HCT116 (cell line): ENCODE measurements around the gene DNAH7. TPM values are rescaled to one million over a fixed set of nuclear protein-coding genes. Genes with fewer than 3 reads are reported as not detected.

ENCODE experiments used
- ATAC-seq: fragments of 200-7000 bp; cut with Tn5 transposase; 2 replicates; pipeline ENCODE4 v1.9.1; 2020; ENCODE audit warnings: mild to moderate bottlenecking, moderate library complexity
- BruUV-seq: library from RNA; stranded (reverse); fragments of 400-500 nt; replicated peaks from 2 replicates; lab custom pipeline; 2021; lab: Mats Ljungman, UMichigan
- CTCF ChIA-PET: fragments of 300-600 bp; sonication (Branson Sonifier 250); formaldehyde crosslinking; loops from one replicate; lab custom pipeline; 2021; ENCODE audit warnings: antibody characterized with exemption; lab: Charles Lee
- POLR2A ChIA-PET: fragments of 300-600, 350-600 bp; sonication (Branson Sonifier 250); formaldehyde crosslinking; loops from one replicate; lab custom pipeline; 2021; ENCODE audit warnings: antibody characterized with exemption; lab: Charles Lee
- RAD21 ChIA-PET, 2 experiments: fragments of 300-600 bp; sonication (Branson Sonifier 250); formaldehyde crosslinking; loops; one replicate each; lab custom pipeline; 2023; ENCODE audit warnings: low total read pairs in 2 of 2; ENCODE audit not compliant: uncharacterized antibody in 2 of 2, unreplicated experiment in 2 of 2, low non-redundant PET in 1 of 2; lab: Charles Lee
- DNase-seq: peaks from one replicate; pipeline ENCODE4 v3.0.0-alpha.2; 2010; ENCODE audit warnings: low read depth, low spot score
- H2AFZ ChIP-seq: fragments of 200-600 bp; shearing (Covaris generic), sonication (generic); 2 replicates; pipeline ENCODE4 v1.6.1; 2017; ENCODE audit warnings: low read depth, mixed run types, mixed read lengths, antibody characterized with exemption, low read length; ENCODE audit not compliant: poor library complexity, severe bottlenecking
- H3K27ac ChIP-seq: 2 replicates; pipeline ENCODE4 v1.5.1; 2012; ENCODE audit warnings: low read depth, low read length
- H3K27me3 ChIP-seq: fragments of 200-600 bp; sonication (generic); 2 replicates; pipeline ENCODE4 v1.6.1; 2016; ENCODE audit warnings: mixed run types, low read length, mixed read lengths; ENCODE audit not compliant: insufficient read depth
- H3K36me3 ChIP-seq, 2 experiments: fragments of 200-500 bp in 1 of 2; fragments of 200-600 bp in 1 of 2; sonication (Bioruptor generic) in 1 of 2; sonication (generic) in 1 of 2; 2 replicates each; pipeline versions ENCODE4 v1.5.1 to v1.6.1; 2014 to 2016; ENCODE audit warnings: low read length in 2 of 2, inconsistent platforms in 1 of 2, mixed read lengths in 1 of 2, mixed run types in 1 of 2; ENCODE audit not compliant: insufficient read depth in 2 of 2, control insufficient read depth in 1 of 2
- H3K4me1 ChIP-seq, 2 experiments: fragments of 200-600 bp in 1 of 2; sonication (generic) in 1 of 2; 2 replicates each; pipeline versions ENCODE4 v1.5.1 to v1.6.1; 2012 to 2017; ENCODE audit warnings: low read length in 2 of 2, inconsistent platforms in 1 of 2, mild to moderate bottlenecking in 1 of 2, mixed read lengths in 1 of 2, mixed run types in 1 of 2, moderate library complexity in 1 of 2; ENCODE audit not compliant: insufficient read depth in 2 of 2, control insufficient read depth in 1 of 2
- H3K4me2 ChIP-seq: fragments of 200-600 bp; sonication (generic); 2 replicates; pipeline ENCODE4 v1.6.1; 2017; ENCODE audit warnings: mixed run types, low read length, mixed read lengths
- H3K4me3 ChIP-seq, 2 experiments: fragments of 200-600 bp in 1 of 2; sonication (generic) in 1 of 2; replicated peaks in 1 of 2; 2 replicates each; pipeline ENCODE4 v1.5.1; 2011 to 2016; ENCODE audit warnings: low read length in 2 of 2, control low read depth in 1 of 2, low read depth in 1 of 2, mild to moderate bottlenecking in 1 of 2, mixed read lengths in 1 of 2, mixed run types in 1 of 2
- H3K79me2 ChIP-seq: fragments of 200-600 bp; sonication (generic); 2 replicates; pipeline ENCODE4 v1.6.1; 2017; ENCODE audit warnings: mild to moderate bottlenecking, mixed run types, low read length, moderate library complexity, mixed read lengths; ENCODE audit not compliant: insufficient read depth
- H3K9ac ChIP-seq: fragments of 200-600 bp; sonication (generic); 2 replicates; pipeline ENCODE4 v1.6.1; 2016; ENCODE audit warnings: low read length, mixed read lengths
- H3K9me2 ChIP-seq: fragments of 200-600 bp; sonication (generic), shearing (Covaris generic); 2 replicates; pipeline ENCODE4 v1.6.1; 2017; ENCODE audit warnings: mixed run types, mild to moderate bottlenecking, moderate library complexity; ENCODE audit not compliant: insufficient read depth
- H3K9me3 ChIP-seq, 2 experiments: fragments of 200-500 bp in 1 of 2; fragments of 200-600 bp in 1 of 2; sonication (Bioruptor generic) in 1 of 2; sonication (generic) in 1 of 2; 2 replicates each; pipeline ENCODE4 v1.6.1; 2014 to 2017; ENCODE audit warnings: low read length in 2 of 2, mixed read lengths in 2 of 2, inconsistent platforms in 1 of 2, low read depth in 1 of 2, mild to moderate bottlenecking in 1 of 2, mixed run types in 1 of 2, moderate library complexity in 1 of 2; ENCODE audit not compliant: control insufficient read depth in 1 of 2, insufficient read depth in 1 of 2
- H4K20me1 ChIP-seq: fragments of 200-600 bp; sonication (generic), shearing (Covaris generic); 2 replicates; pipeline ENCODE4 v1.6.1; 2017; ENCODE audit warnings: mixed run types, mild to moderate bottlenecking, moderate library complexity; ENCODE audit not compliant: insufficient read depth
- CEBPB ChIP-seq: IDR thresholded peaks from 2 replicates; pipeline ENCODE4 v1.6.1; 2012; ENCODE audit warnings: low read depth
- CTCF ChIP-seq, 3 experiments: fragments of 200-600 bp in 1 of 3; sonication (generic) in 1 of 3; IDR thresholded peaks in 2 of 3; conservative IDR thresholded peaks in 1 of 3; 2 replicates each; pipeline ENCODE4 v1.5.1; 2012 to 2017; ENCODE audit warnings: low read depth in 2 of 3, low read length in 2 of 3, antibody characterized with exemption in 1 of 3, borderline replicate concordance in 1 of 3, control low read depth in 1 of 3, mild to moderate bottlenecking in 1 of 3, mixed read lengths in 1 of 3, mixed run types in 1 of 3, moderate library complexity in 1 of 3; ENCODE audit not compliant: insufficient read depth in 1 of 3
- EGR1 ChIP-seq: IDR thresholded peaks from 2 replicates; pipeline ENCODE4 v1.6.1; 2012; ENCODE audit warnings: low read depth
- ELF1 ChIP-seq: IDR thresholded peaks from 2 replicates; pipeline ENCODE4 v1.6.1; 2012; ENCODE audit warnings: low read depth, borderline replicate concordance
- EZH2 ChIP-seq: fragments of 200-600 bp; sonication (generic); IDR thresholded peaks from 2 replicates; pipeline ENCODE4 v1.6.1; 2017; ENCODE audit warnings: antibody characterized with exemption, mixed run types
- EZH2phosphoT487 ChIP-seq: fragments of 200-600 bp; IDR thresholded peaks from 2 replicates; pipeline ENCODE4 v1.6.1; 2018; ENCODE audit warnings: antibody characterized with exemption, borderline replicate concordance
- FOSL1 ChIP-seq: IDR thresholded peaks from 2 replicates; pipeline ENCODE4 v1.6.1; 2012; ENCODE audit warnings: low read depth
- JUND ChIP-seq: IDR thresholded peaks from 2 replicates; pipeline ENCODE4 v1.6.1; 2012
- MAX ChIP-seq: IDR thresholded peaks from 2 replicates; pipeline ENCODE4 v1.6.1; 2012
- POLR2AphosphoS5 ChIP-seq: IDR thresholded peaks from 2 replicates; pipeline ENCODE4 v1.6.1; 2011; ENCODE audit warnings: mild to moderate bottlenecking, low read depth, low read length, moderate library complexity
- RAD21 ChIP-seq: IDR thresholded peaks from 2 replicates; pipeline ENCODE4 v1.6.1; 2012; ENCODE audit warnings: low read depth, mild to moderate bottlenecking
- REST ChIP-seq: IDR thresholded peaks from 2 replicates; pipeline ENCODE4 v1.6.1; 2012; ENCODE audit warnings: low read depth
- SIN3A ChIP-seq: IDR thresholded peaks from 2 replicates; pipeline ENCODE4 v1.6.1; 2012; ENCODE audit warnings: low read depth
- SP1 ChIP-seq: IDR thresholded peaks from 2 replicates; pipeline ENCODE4 v1.6.1; 2012; ENCODE audit warnings: low read depth
- SRF ChIP-seq: IDR thresholded peaks from 2 replicates; pipeline ENCODE4 v1.6.1; 2012; ENCODE audit warnings: low read depth
- TCF7L2 ChIP-seq: IDR thresholded peaks from 2 replicates; pipeline ENCODE4 v1.7.0; 2011; ENCODE audit warnings: borderline replicate concordance, inconsistent platforms; ENCODE audit not compliant: insufficient read depth, insufficient read length; ENCODE audit errors: extremely low read depth
- YY1 ChIP-seq: IDR thresholded peaks from 2 replicates; pipeline ENCODE4 v1.6.1; 2011; ENCODE audit warnings: low read length, low read depth, moderate library complexity, mild to moderate bottlenecking; ENCODE audit not compliant: insufficient replicate concordance; ENCODE audit errors: extremely low read depth
- ZFX ChIP-seq: fragments of 450-650 bp; IDR thresholded peaks from 2 replicates; pipeline ENCODE4 v1.6.1; 2017
- intact Hi-C: fragments of 100-400 bp; cut with micrococcal nuclease; formaldehyde crosslinking; loops from 2 replicates; pipeline ENCODE4 v1.10.0; 2022
- total RNA-seq: library from RNA; stranded (reverse); gene quantifications from one replicate; pipeline ENCODE4 v1.2.1, GENCODE V29; 2021; ENCODE audit not compliant: unreplicated experiment
- TF ChIP-seq, protein P1 (sequence below): IDR thresholded peaks from 2 replicates; pipeline ENCODE4 v1.6.1; 2012

DNAH7 gene
- total RNA-seq, 1 experiment from 2014 or later, result not detected

DNA sequence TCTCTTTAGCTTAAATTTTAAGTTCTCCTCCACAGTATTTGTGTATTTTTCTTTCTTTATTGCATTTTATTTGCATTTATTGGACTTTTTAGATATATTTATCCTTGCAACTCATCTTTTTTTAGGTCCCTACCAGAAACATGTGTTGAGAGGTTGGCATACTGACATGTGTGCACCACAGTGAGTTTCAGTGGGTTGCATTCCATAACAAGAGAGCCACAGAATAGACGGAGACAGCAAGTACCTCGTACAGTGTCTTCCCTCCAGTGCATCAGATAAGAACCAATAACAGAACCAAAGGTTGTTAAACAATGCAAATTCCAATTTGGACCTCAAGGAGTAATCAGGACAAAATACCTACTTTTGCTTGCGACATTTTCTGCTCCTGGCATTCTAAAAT, 111.9 kb downstream of the DNAH7 start:
- H3K4me3 ChIP-seq, result no peak overlapping the region
- no peak overlapping the region for H3K4me2 ChIP-seq
- no peaks in the 10 kb centered on the region for H3K27me3 ChIP-seq
- RAD21 ChIA-PET, result no interaction called here
- no peaks in the 10 kb centered on the region for H3K79me2 ChIP-seq
- no peaks in the 10 kb centered on the region for H3K9me2 ChIP-seq
- BruUV-seq, result no TSS peak
- no peak for ATAC-seq
- CTCF ChIA-PET, result no interaction called here
- no peak overlapping the region for H3K27ac ChIP-seq
- intact Hi-C loops, result no loop called here
- TF ChIP-seq SIN3A, result no peak
- TF ChIP-seq ELF1, result no peak
- TF ChIP-seq FOSL1, result no peak
- TF ChIP-seq EZH2phosphoT487, result no peak
- no peak for TF ChIP-seq YY1
- TF ChIP-seq ZFX, result no peak
- TF ChIP-seq REST, result no peak
- TF ChIP-seq MAX, result no peak
- no peak for TF ChIP-seq RAD21
- TF ChIP-seq CTCF (IDR thresholded peaks at IDR 0.05 in 2 of 3, conservative IDR thresholded peaks at IDR 0.05 in 1 of 3; ENCODE audit: borderline replicate concordance in 1 of 3, insufficient read depth in 1 of 3, low read depth in 2 of 3, low read length in 2 of 3), result no peak
- TF ChIP-seq SRF, result no peak
- TF ChIP-seq JUND, result no peak
- TF ChIP-seq, protein P1, sequence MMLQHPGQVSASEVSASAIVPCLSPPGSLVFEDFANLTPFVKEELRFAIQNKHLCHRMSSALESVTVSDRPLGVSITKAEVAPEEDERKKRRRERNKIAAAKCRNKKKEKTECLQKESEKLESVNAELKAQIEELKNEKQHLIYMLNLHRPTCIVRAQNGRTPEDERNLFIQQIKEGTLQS, result no peak
- no peak for TF ChIP-seq CEBPB
- no peak for TF ChIP-seq SP1
- no peak for TF ChIP-seq EGR1
- TF ChIP-seq TCF7L2, result no peak
- TF ChIP-seq EZH2, result no peak
- TF ChIP-seq POLR2AphosphoS5, result no peak
- TF ChIP-seq, all 23 proteins: peak for 0
- POLR2A ChIA-PET, result no interaction called here
- DNase-seq, result no peak
- no peaks in the 10 kb centered on the region for H3K4me1 ChIP-seq
- no peak overlapping the region for H2AFZ ChIP-seq
- no peaks in the 10 kb centered on the region; a peak in 1 of 4 replicates for H3K9me3 ChIP-seq
- H3K36me3 ChIP-seq, result no peaks in the 10 kb centered on the region
- H3K9ac ChIP-seq, result no peak overlapping the region
- no peaks in the 10 kb centered on the region for H4K20me1 ChIP-seq
